C4-2B (cell line): ENCODE results near the gene SLC38A3.
"Not testable (repeated sequence)": the region's sequence is repeated elsewhere in the genome, so short reads cannot be mapped to it uniquely, and the experiment has no call there.

Experiments
- H3K27ac ChIP-seq: fragments of 450-650 bp; 2 replicates; pipeline ENCODE4 v1.5.1; 2017
- CTCF ChIP-seq: fragments of 450-650 bp; conservative IDR thresholded peaks from 2 replicates; pipeline ENCODE4 v1.5.1; 2017; ENCODE audit warnings: mild to moderate bottlenecking
- ZFX ChIP-seq: fragments of 450-650 bp; IDR thresholded peaks from 2 replicates; pipeline ENCODE4 v1.6.1; 2017

Gene SLC38A3

GRCh38 chr3:50241713-50242380, 36.8 kb downstream of the SLC38A3 start:
- TF ChIP-seq ZFX (no peak), CTCF (no peak)
- no peak overlapping the region for H3K27ac ChIP-seq

DNA sequence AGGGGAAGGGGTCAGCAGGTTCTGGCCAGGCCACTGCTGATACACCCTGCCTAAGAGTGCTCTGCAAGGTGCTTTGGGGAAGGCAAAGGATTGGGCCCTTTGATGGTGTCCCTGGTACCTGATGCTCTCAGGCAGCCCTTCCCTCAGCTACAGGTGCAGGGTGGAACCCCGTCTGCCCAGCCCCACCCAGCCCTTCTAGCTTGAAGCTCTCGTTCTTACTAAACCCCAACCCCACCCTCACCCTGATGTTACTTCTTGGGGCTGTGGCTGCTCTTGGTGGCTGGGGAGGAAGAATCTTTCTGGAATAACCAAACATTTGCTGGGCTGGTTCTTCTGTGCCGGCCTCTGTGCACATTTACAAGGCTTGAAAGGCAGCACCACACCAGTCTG, 37.3 kb downstream of the SLC38A3 start:
- H3K27ac ChIP-seq, result no peak overlapping the region

GRCh38 chr3:50242851-50243542, 37.9 kb downstream of the SLC38A3 start:
- H3K27ac ChIP-seq, result no peak overlapping the region
- TF ChIP-seq ZFX, result no peak
- no peak for TF ChIP-seq CTCF

More for the DNA sequence above, 37.3 kb downstream of the SLC38A3 start:
- TF ChIP-seq CTCF (no peak), ZFX (no peak)

DNA sequence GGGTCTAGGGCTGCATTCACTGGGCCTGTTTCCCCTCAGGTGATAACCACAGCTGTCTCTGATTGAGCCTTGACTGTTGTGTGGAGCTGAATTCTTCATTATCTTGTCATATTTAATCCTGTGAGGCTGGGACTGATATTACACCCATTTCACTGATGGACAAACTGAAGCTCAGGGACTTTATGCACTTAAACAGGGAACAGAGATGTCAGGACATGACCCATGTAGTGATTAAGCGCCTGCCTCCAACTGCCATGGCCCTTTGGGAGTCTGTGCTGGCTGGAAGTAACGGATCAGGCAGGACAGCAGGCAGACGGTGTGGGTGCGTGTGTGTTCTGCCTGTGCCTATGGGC, 38.4 kb downstream of the SLC38A3 start:
- no peak overlapping the region for H3K27ac ChIP-seq
- no peak for TF ChIP-seq ZFX
- TF ChIP-seq CTCF, result no peak

- H3K27ac ChIP-seq, result not testable (repeated sequence)
These were observed 39.7 kb downstream of the SLC38A3 start for GRCh38 chr3:50244813-50245212.

DNA sequence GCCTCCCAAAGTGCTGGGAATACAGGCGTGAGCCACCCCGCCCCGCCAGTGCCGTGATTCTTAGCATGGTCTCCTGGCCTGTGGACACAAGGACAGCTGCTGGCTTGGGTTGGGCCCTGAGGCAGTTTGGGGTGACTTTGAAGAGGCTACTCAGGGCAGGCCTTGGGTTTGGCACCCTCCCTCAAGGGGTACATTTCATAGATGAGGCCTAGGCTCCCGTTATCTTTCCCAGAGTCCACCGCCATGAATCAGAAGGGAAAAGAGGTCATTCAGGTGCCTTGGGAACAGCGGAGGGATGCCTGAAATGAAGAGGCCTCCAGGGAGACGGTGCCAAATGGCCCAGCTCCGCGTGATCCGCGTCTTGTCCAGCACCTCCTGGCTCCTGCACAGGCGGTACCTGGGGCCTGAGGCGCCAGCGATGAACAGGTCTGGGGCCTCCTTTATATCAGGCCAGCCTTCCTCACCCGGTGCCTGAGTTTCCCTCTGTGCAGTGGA, 40.2 kb downstream of the SLC38A3 start:
- TF ChIP-seq CTCF (no peak), ZFX (no peak)
- no peak overlapping the region for H3K27ac ChIP-seq

GRCh38 chr3:50245831-50246516, 40.9 kb downstream of the SLC38A3 start:
- peak overlapping the region; percentile 6; the same call in 1 of the 2 replicates for H3K27ac ChIP-seq
- TF ChIP-seq CTCF, result peak; percentile 97
- no peak for TF ChIP-seq ZFX
